HG02763 (cell line): ENCODE measurements around the gene PRR18.
A peak's percentile ranks its signal among the peaks of the same experiment; 100 is the strongest.

ENCODE experiments used
- ATAC-seq: cut with Tn5 transposase; IDR thresholded peaks from one replicate; pipeline ENCODE4 v1.9.1; 2021; ENCODE audit warnings: mild to moderate bottlenecking, moderate library complexity; ENCODE audit not compliant: unreplicated experiment

PRR18 gene

GRCh38 chr6:166334878-166335277 is 26.7 kb upstream of the PRR18 start:
- no peak for ATAC-seq

GRCh38 chr6:166333172-166333995 is 25.2 kb upstream of the PRR18 start:
- peak; percentile 69 for ATAC-seq

- no peak for ATAC-seq
These were observed 23.6 kb upstream of the PRR18 start for GRCh38 chr6:166331503-166332415.

GRCh38 chr6:166330612-166331011 is 22.4 kb upstream of the PRR18 start:
- ATAC-seq, result no peak

GRCh38 chr6:166325383-166326042 is 17.3 kb upstream of the PRR18 start:
- peak; percentile 80 for ATAC-seq

- no peak for ATAC-seq
These were observed 15.2 kb upstream of the PRR18 start for GRCh38 chr6:166323395-166323794.

- no peak for ATAC-seq
These were observed 10.7 kb upstream of the PRR18 start for GRCh38 chr6:166318649-166319600.

- ATAC-seq, result no peak
These were observed 10.0 kb upstream of the PRR18 start for GRCh38 chr6:166318227-166318626.

- no peak for ATAC-seq
These were observed 9.3 kb upstream of the PRR18 start for GRCh38 chr6:166317261-166318212.

GRCh38 chr6:166315436-166315835 is 7.2 kb upstream of the PRR18 start:
- ATAC-seq, result no peak

- no peak for ATAC-seq
These were observed 6.3 kb upstream of the PRR18 start for GRCh38 chr6:166314454-166314853.

GRCh38 chr6:166313255-166314070 is 5.3 kb upstream of the PRR18 start:
- no peak for ATAC-seq

GRCh38 chr6:166312832-166313231 is 4.6 kb upstream of the PRR18 start:
- no peak for ATAC-seq

- no peak for ATAC-seq
These were observed 2.4 kb upstream of the PRR18 start for GRCh38 chr6:166310634-166311033.

GRCh38 chr6:166309977-166310376 is 1.8 kb upstream of the PRR18 start:
- no peak for ATAC-seq

GRCh38 chr6:166308769-166309589 is 787 bp upstream of the PRR18 start:
- no peak for ATAC-seq
